Measurements from ENCODE around the gene ZNF792. TPM values are rescaled to one million over a fixed set of nuclear protein-coding genes. Genes with fewer than 3 reads are reported as not detected.
"Not testable (repeated sequence)": the region's sequence is repeated elsewhere in the genome, so short reads cannot be mapped to it uniquely, and the experiment has no call there.

ZNF792 gene
- total RNA-seq, 2 donors from 2014 or later: 4.4 to 5.9 TPM

DNA sequence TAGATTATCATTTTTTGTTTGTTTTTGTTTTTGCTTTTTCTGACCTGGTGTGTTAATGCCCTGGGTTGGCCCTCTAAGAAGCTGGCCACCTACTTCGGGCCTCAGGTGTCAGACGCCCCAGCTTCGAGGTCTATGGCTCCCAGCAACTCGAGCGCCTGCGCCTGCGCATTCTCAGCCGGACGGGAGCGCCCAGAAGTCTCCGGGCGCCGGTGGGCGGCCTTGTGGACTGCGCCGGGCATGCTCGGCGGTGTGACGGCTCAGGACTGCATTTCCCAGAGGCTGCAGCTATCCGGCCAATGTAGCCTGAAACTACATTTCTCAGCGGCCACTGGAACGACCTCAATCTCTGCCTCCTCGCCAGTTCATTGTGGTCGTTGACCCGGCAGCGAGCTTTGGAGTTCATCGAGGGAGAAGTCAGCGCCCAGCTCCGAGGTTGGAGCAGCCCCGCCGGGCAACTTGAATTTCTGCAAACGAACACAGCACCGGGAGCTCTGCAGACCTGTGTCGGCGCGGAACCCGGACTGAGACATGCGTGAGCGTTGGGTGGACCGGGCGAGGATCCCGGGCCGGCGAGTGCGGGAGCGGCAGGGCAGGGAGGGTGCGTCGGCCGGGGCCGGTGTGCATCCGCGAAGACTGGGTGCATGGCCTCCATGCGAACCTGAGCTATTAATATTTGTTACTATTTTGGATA is 37.2 kb downstream of the ZNF792 start, which contains the start of gene ZNF30:
Gene ZNF30, plus strand, starts transcription at position 219 of the 691 bp plus-strand sequence. CDS start 3,045 bp downstream, outside the sequence.
- no peaks in the 10 kb centered on the region for H3K9me3 ChIP-seq
- peak within 1 kb of the TSS; percentile 68 to 70 for H3K4me3 ChIP-seq
- no peaks in the 10 kb centered on the region for H3K27me3 ChIP-seq
- TF ChIP-seq, protein P1, sequence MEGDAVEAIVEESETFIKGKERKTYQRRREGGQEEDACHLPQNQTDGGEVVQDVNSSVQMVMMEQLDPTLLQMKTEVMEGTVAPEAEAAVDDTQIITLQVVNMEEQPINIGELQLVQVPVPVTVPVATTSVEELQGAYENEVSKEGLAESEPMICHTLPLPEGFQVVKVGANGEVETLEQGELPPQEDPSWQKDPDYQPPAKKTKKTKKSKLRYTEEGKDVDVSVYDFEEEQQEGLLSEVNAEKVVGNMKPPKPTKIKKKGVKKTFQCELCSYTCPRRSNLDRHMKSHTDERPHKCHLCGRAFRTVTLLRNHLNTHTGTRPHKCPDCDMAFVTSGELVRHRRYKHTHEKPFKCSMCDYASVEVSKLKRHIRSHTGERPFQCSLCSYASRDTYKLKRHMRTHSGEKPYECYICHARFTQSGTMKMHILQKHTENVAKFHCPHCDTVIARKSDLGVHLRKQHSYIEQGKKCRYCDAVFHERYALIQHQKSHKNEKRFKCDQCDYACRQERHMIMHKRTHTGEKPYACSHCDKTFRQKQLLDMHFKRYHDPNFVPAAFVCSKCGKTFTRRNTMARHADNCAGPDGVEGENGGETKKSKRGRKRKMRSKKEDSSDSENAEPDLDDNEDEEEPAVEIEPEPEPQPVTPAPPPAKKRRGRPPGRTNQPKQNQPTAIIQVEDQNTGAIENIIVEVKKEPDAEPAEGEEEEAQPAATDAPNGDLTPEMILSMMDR (IDR thresholded peaks at IDR 0.05): peak in 1 of 2 donors; percentile 29
- peak; percentile 90 for DNase-seq (ENCODE audit: low spot score)
- H3K27ac ChIP-seq: peak within 1 kb of the TSS; percentile 75 to 81
- H3K36me3 ChIP-seq: peaks cover 5% of the 10 kb centered on the region
- H3K4me1 ChIP-seq: peaks cover 0 to 13% of the 10 kb centered on the region in 2 donors

DNA sequence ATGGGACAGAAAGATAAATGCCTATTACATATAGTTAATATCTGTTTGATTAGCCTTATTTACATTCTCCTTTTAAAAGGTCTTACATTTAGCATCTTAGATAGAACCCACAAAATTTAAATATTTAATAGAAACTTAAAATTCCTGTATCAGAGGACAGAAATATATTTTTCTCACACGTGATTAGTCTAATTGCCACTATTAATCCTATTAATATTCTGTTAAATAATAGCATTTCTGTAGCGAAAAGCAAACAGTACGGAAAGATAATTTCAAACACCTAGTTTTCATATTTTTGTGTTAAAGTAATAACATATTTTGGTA is 37.7 kb downstream of the ZNF792 start:
- Histone ChIP-seq H3K4me3 (peak overlapping the region; percentile 68 to 70), H3K27ac (peak overlapping the region; percentile 75 to 81), H3K36me3 (no peaks in the 10 kb centered on the region), H3K4me1 (peaks cover 0 to 13% of the 10 kb centered on the region in 2 donors), H3K27me3 (no peaks in the 10 kb centered on the region), H3K9me3 (no peaks in the 10 kb centered on the region)
- TF ChIP-seq, protein P1 (IDR thresholded peaks at IDR 0.05): no peak
- no peak for DNase-seq (ENCODE audit: low spot score)

DNA sequence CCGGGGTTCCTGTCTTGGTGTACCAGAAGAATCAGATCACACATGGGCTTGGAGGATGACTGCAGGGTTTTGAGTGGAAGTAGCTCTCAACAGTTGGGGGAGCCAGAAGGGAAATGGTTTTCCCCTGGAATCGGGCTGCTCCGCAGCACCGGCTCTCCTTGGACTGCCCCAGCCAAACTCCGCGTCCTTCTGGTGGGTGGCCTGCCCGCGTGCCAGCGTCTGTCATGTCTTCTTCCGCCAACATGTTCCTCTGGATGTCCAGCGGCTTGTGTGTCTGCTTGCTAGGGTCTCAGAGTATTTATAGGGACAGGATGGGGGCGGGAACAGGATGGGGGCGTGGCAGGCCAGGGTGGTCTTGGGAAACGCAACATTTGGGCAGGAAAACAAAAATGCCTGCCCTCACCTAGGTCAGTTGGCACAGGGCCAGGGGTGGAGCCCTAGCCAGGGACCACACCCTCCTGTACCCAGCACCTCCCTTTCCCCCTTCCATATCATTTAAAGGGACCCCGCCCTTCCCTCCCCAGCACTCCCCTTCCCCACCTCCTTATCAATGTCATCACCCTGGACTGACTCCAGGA is 38.7 kb downstream of the ZNF792 start:
- no peak overlapping the region for H3K4me3 ChIP-seq
- peaks cover 0 to 13% of the 10 kb centered on the region in 2 donors for H3K4me1 ChIP-seq
- H3K27ac ChIP-seq: no peak overlapping the region
- no peaks in the 10 kb centered on the region for H3K36me3 ChIP-seq
- no peaks in the 10 kb centered on the region for H3K9me3 ChIP-seq
- TF ChIP-seq, protein P1 (IDR thresholded peaks at IDR 0.05): no peak
- no peak for DNase-seq (ENCODE audit: low spot score)
- no peaks in the 10 kb centered on the region for H3K27me3 ChIP-seq

DNA sequence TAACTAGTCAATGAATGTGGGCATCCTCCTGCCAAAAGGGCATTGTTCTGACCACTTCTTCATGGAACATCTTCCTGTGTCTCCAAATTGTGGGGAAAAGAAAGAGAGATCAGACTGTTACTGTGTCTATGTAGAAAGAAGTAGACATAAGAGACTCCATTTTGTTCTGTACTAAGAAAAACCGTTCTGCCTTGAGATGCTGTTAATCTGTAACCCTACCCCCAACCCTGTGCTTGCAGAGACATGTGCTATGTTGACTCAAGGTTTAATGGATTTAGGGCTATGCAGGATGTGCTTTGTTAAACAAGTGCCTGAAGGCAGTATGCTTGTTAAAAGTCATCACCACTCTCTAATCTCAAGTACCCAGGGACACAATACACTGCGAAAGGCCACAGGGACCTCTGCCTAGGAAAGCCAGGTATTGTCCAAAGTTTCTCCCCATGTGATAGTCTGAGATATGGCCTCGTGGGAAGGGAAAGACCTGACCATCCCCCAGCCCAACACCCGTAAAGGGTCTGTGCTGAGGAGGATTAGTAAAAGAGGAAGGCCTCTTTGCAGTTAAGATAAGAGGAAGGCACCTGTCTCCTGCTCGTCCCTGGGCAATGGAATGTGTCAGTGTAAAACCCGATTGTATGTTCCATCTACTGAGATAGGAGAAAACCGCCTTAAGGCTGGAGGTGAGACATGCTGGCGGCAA is 43.8 kb downstream of the ZNF792 start:
- not testable (repeated sequence) for H3K4me1 ChIP-seq; H3K36me3 ChIP-seq; H3K4me3 ChIP-seq; H3K27me3 ChIP-seq; DNase-seq (ENCODE audit: low spot score); H3K27ac ChIP-seq
- H3K9me3 ChIP-seq: peaks cover 0 to 12% of the 10 kb centered on the region in 2 donors

DNA sequence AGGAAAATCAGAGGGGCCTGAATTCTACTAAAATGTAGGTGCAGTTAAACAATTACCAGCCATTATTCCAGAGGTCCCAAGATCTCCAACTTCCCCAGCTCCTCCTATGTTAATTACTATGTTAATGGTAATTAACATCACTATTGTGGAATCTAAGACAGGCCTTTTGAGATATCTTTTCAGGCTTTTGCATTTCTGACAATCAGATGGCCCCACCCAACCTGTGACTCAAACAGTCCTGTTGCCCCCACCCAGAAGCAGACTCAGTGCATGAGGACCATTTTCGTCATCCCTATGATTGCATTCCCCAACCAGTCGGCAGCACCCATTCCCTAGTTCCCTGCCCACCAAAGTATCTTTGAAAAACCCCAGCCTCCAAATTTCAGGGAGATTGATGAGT is 45.8 kb downstream of the ZNF792 start:
- TF ChIP-seq, protein P1 (IDR thresholded peaks at IDR 0.05): no peak
- no peaks in the 10 kb centered on the region for H3K27me3 ChIP-seq
- H3K36me3 ChIP-seq: no peaks in the 10 kb centered on the region
- H3K4me1 ChIP-seq: no peaks in the 10 kb centered on the region
- DNase-seq (ENCODE audit: low spot score): no peak
- H3K27ac ChIP-seq: no peak overlapping the region
- no peak overlapping the region for H3K4me3 ChIP-seq
- H3K9me3 ChIP-seq: peaks cover 0 to 12% of the 10 kb centered on the region in 2 donors

DNA sequence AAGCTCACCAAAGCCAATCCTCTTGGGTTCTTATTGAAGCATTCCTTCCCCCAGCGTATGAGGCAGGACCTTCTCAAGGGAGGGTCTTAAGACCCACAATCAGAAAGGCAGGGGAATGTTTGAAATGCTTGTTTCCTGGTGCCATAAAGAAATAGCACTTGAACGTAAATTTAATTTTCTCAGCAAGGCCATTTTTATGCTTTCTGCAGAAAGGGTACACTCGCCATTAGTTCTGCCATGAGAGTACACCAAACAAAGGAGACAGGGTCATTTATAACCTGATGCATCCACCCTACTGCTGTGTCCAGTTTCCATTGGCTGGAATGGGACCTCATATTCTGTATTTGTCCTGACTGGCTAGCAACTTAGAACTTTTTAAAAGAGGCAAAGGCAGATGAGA is 46.9 kb downstream of the ZNF792 start:
- not testable (repeated sequence) for H3K36me3 ChIP-seq; H3K4me3 ChIP-seq; DNase-seq (ENCODE audit: low spot score); H3K4me1 ChIP-seq; H3K27ac ChIP-seq; H3K27me3 ChIP-seq
- H3K9me3 ChIP-seq: peaks cover 0 to 12% of the 10 kb centered on the region in 2 donors
